CD8-positive, alpha-beta memory T cell (primary cell): ENCODE data around the gene SRRT. TPM values are rescaled to one million over a fixed set of nuclear protein-coding genes. Genes with fewer than 3 reads are reported as not detected.

ENCODE experiments used
- CTCF ChIA-PET: fragments of 350-600 bp; sonication (Branson Sonifier 250); formaldehyde crosslinking; loops from one replicate; lab custom pipeline; 2021; ENCODE audit warnings: antibody characterized with exemption; lab: Charles Lee
- POLR2A ChIA-PET: fragments of 350-600 bp; sonication (Branson Sonifier 250); formaldehyde crosslinking; loops from one replicate; lab custom pipeline; 2021; ENCODE audit warnings: antibody characterized with exemption; lab: Charles Lee
- DNase-seq, 5 donors: peaks; one replicate each; pipeline versions ENCODE4 v3.0.0 to v3.0.0-alpha.2; 2020 to 2022; ENCODE audit warnings: mixed read lengths in 1 of 5
- H3K27ac ChIP-seq: one replicate; pipeline ENCODE4 v1.7.0; 2013; ENCODE audit warnings: low read depth, mild to moderate bottlenecking, low read length, moderate library complexity
- H3K27me3 ChIP-seq: 2 replicates; pipeline ENCODE4 v1.7.0; 2013; ENCODE audit warnings: low read length, mild to moderate bottlenecking; ENCODE audit not compliant: insufficient read depth, poor library complexity, severe bottlenecking
- H3K36me3 ChIP-seq: 2 replicates; pipeline ENCODE4 v1.7.0; 2013; ENCODE audit warnings: mild to moderate bottlenecking, low read length, moderate library complexity; ENCODE audit not compliant: insufficient read depth
- H3K4me1 ChIP-seq: 2 replicates; pipeline ENCODE4 v1.7.0; 2013; ENCODE audit warnings: mild to moderate bottlenecking, low read length, moderate library complexity; ENCODE audit not compliant: insufficient read depth
- H3K4me3 ChIP-seq: 2 replicates; pipeline ENCODE4 v1.7.0; 2013; ENCODE audit warnings: mild to moderate bottlenecking, low read length
- H3K9me3 ChIP-seq: 2 replicates; pipeline ENCODE4 v1.7.0; 2013; ENCODE audit warnings: mild to moderate bottlenecking, low read length
- H3K27ac Mint-ChIP-seq, 8 donors: one replicate each; pipeline ENCODE4 v1.8.0; 2020 to 2021; ENCODE audit warnings: mixed read lengths in 8 of 8, mild to moderate bottlenecking in 6 of 8, inconsistent platforms in 3 of 8, moderate library complexity in 3 of 8
- H3K27me3 Mint-ChIP-seq, 2 donors: one replicate each; pipeline ENCODE4 v1.8.0; 2020 to 2021; ENCODE audit warnings: mixed read lengths in 2 of 2, mild to moderate bottlenecking in 1 of 2, moderate library complexity in 1 of 2
- H3K36me3 Mint-ChIP-seq, 3 donors: one replicate each; pipeline ENCODE4 v1.8.0; 2020 to 2021; ENCODE audit warnings: mixed read lengths in 3 of 3, inconsistent platforms in 1 of 3, mild to moderate bottlenecking in 1 of 3
- H3K4me1 Mint-ChIP-seq, 3 donors: one replicate each; pipeline ENCODE4 v1.8.0; 2020 to 2021; ENCODE audit warnings: mixed read lengths in 3 of 3, inconsistent platforms in 1 of 3, mild to moderate bottlenecking in 1 of 3
- H3K4me3 Mint-ChIP-seq, 7 donors: one replicate each; pipeline ENCODE4 v1.8.0; 2020 to 2021; ENCODE audit warnings: mixed read lengths in 7 of 7, mild to moderate bottlenecking in 6 of 7, moderate library complexity in 4 of 7, inconsistent platforms in 2 of 7
- H3K9me3 Mint-ChIP-seq, 5 donors: one replicate each; pipeline ENCODE4 v1.8.0; 2020 to 2022; ENCODE audit warnings: mixed read lengths in 5 of 5, mild to moderate bottlenecking in 3 of 5, moderate library complexity in 2 of 5, inconsistent platforms in 1 of 5
- polyA plus RNA-seq: library from polyadenylated mRNA; unstranded; fragments of 300-500 nt; fragmentation: Illumina TruSeq; gene quantifications from one replicate; pipeline ENCODE4 v1.2.3, GENCODE V29; 2021
- total RNA-seq, 2 experiments: library from RNA; stranded (reverse); gene quantifications; one replicate each; pipeline ENCODE4 v1.2.3, GENCODE V29; 2021

SRRT gene
- total and polyA plus RNA-seq, 3 experiments from 2014 or later = 90.7 to 290 (median 285) TPM

DNA sequence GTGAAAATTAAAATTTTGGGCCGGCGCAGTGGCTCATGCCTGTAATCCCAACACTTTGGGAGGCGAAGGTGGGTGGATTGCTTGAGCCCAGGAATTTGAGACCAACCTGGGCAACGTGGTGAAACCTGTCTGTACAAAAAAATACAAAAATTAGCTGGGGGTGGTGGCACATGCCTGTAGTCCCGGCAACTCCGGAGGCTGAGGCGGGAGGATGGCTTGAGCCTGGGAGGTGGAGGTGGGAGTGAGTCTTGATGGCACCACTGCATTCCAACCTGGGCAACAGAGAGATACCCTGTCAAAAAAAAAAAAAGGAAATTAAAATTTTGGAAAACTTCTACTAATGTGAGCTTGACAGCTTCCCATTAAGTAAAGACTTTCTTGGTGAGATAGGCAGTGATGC, 3.1 kb downstream of the SRRT start:
- peak overlapping the region in 5 of 7 donors; percentile 15 to 57 (median 32) for H3K4me3 Mint-ChIP-seq
- peak overlapping the region in 6 of 8 donors; percentile 28 to 69 (median 54) for H3K27ac Mint-ChIP-seq
- ChIA-PET POLR2A (interaction anchor here (4.3 kb wide), 1 partner anchor 10 kb away, joined by 102 read pairs; the partner anchor contains the start of gene UFSP1), CTCF (interaction anchor here (6.1 kb wide), 1 partner anchor 11 kb away, joined by 48 read pairs; the partner anchor contains the start of gene UFSP1)
- H3K4me1 Mint-ChIP-seq = peaks cover 48 to 64% (median 61%) of the 10 kb centered on the region in 3 donors
- H3K4me3 ChIP-seq = no peak overlapping the region
- H3K27ac ChIP-seq = no peak overlapping the region
- peaks cover 4 to 71% (median 13%) of the 10 kb centered on the region in 3 donors for H3K36me3 Mint-ChIP-seq
- peaks cover 29% of the 10 kb centered on the region for H3K4me1 ChIP-seq
- no peak for DNase-seq
- peaks cover 0 to 2% of the 10 kb centered on the region in 2 donors for H3K27me3 Mint-ChIP-seq
- H3K9me3 Mint-ChIP-seq = no peaks in the 10 kb centered on the region
- no peaks in the 10 kb centered on the region for H3K9me3 ChIP-seq
- no peaks in the 10 kb centered on the region for H3K27me3 ChIP-seq
- H3K36me3 ChIP-seq = peaks cover 25% of the 10 kb centered on the region

DNA sequence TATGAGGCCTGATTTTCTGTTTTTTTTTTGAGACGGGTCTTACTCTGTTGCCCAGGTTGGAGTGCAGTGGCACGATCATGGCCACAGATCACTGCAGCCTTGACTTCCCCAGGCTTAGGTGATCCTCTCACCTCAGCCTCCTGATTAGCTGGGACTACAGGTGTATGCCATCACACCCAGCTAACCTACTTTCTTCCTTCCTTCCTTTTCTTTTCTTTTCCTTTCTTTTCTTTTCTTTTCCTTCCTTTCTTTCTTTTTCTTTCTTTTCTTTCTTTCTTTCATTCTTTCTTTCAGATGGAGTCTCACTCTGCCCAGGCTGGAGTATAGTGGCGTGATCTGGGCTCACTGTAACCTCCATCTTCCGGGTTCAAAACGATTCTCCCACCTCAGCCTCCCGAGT, 3.8 kb downstream of the SRRT start:
- no peak overlapping the region for H3K27ac ChIP-seq
- Mint-ChIP-seq H3K4me1 (peaks cover 50 to 68% (median 61%) of the 10 kb centered on the region in 3 donors), H3K36me3 (peaks cover 4 to 75% (median 14%) of the 10 kb centered on the region in 3 donors), H3K27ac (peak overlapping the region in 6 of 8 donors; percentile 29 to 79 (median 67)), H3K27me3 (peaks cover 0 to 2% of the 10 kb centered on the region in 2 donors), H3K9me3 (no peaks in the 10 kb centered on the region), H3K4me3 (peak overlapping the region in 6 of 7 donors; percentile 1 to 63 (median 46))
- peaks cover 29% of the 10 kb centered on the region for H3K4me1 ChIP-seq
- H3K4me3 ChIP-seq = no peak overlapping the region
- H3K36me3 ChIP-seq = peaks cover 32% of the 10 kb centered on the region
- ChIA-PET POLR2A (interaction anchor here (4.3 kb wide), 1 partner anchor 9 kb away, joined by 102 read pairs; the partner anchor contains the start of gene UFSP1), CTCF (interaction anchor here (6.1 kb wide), 1 partner anchor 10 kb away, joined by 48 read pairs; the partner anchor contains the start of gene UFSP1)
- no peaks in the 10 kb centered on the region for H3K27me3 ChIP-seq
- DNase-seq = no peak
- no peaks in the 10 kb centered on the region for H3K9me3 ChIP-seq

DNA sequence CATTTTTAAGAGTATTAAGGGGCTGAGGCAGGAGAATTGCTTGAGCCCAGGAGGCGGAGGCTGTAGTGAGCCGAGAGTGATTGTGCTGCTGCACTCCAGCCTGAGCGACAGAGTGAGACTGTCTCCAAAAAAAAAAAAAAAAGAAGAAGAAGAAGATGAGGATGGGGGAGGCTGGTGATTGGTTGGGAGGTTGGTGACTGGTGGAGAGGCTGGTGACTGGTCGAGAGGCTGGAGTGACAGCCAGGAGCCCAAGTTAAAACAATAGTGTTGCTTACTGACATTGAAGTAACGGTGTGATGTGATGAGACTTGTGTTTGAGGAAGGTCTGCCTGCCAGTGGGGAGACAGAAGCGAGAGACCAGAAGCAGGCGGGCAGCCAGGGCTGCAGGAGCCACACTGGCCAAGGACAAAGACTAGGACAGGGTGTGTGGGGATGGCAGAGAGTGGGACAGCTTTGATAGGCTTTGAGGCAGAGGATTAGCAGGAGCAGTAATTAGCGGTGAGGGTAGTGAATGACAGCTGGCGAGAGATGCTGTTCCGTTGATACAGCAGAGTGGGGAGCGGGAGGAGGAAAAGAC, 4.9 kb downstream of the SRRT start:
- CTCF ChIA-PET = no interaction called here
- peaks cover 7 to 84% (median 14%) of the 10 kb centered on the region in 3 donors for H3K36me3 Mint-ChIP-seq

DNA sequence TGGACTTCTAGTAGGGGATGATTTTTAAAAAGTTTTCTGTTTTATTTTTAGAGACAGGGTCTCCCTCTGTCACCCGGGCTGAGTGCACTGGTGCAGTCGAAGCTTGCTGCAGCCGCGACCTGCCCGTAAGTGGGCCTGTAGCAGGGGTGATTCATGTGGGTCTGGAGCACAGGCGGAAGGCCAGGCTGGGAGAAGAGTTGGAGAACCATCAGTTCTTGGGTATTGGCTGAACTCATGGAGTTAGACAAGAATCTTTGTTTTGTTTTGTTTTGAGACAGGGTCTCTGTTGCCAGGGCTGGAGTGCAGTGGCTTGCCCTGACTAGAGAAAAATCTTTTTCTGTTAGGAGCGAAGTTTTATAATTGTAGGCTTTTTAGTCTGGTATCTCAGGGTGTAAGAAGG, 5.7 kb downstream of the SRRT start:
- peaks cover 13 to 86% (median 17%) of the 10 kb centered on the region in 3 donors for H3K36me3 Mint-ChIP-seq
- ChIA-PET CTCF (no interaction called here), POLR2A (interaction anchor here (0.9 kb wide), 1 partner anchor 13 kb away, joined by 3 read pairs; the partner anchor contains the start of gene TRIP6)
- DNase-seq = no peak
- Histone ChIP-seq H3K36me3 (peaks cover 51% of the 10 kb centered on the region), H3K27me3 (no peaks in the 10 kb centered on the region), H3K4me1 (peaks cover 20% of the 10 kb centered on the region), H3K9me3 (no peaks in the 10 kb centered on the region), H3K27ac (no peak overlapping the region), H3K4me3 (no peak overlapping the region)
- H3K4me3 Mint-ChIP-seq = no peak overlapping the region
- H3K27me3 Mint-ChIP-seq = peaks cover 0 to 2% of the 10 kb centered on the region in 2 donors
- H3K4me1 Mint-ChIP-seq = peaks cover 46 to 65% (median 64%) of the 10 kb centered on the region in 3 donors
- H3K9me3 Mint-ChIP-seq = no peaks in the 10 kb centered on the region
- peak overlapping the region in 3 of 8 donors; percentile 27 to 47 (median 44) for H3K27ac Mint-ChIP-seq

More for the DNA sequence above, 4.9 kb downstream of the SRRT start:
- H3K9me3 ChIP-seq = no peaks in the 10 kb centered on the region
- Mint-ChIP-seq H3K4me1 (peaks cover 46 to 64% (median 64%) of the 10 kb centered on the region in 3 donors), H3K27ac (peak overlapping the region in 6 of 8 donors; percentile 42 to 92 (median 51)), H3K27me3 (peaks cover 0 to 2% of the 10 kb centered on the region in 2 donors), H3K9me3 (no peaks in the 10 kb centered on the region), H3K4me3 (peak overlapping the region in 1 of 7 donors; percentile 16)
- DNase-seq = no peak
- H3K4me1 ChIP-seq = peaks cover 21% of the 10 kb centered on the region
- POLR2A ChIA-PET = interaction anchor here (0.6 to 0.9 kb wide), 2 partner anchors 12 to 451 kb away, joined by 3 to 6 read pairs; partner anchors contain the start of gene TRIP6
- peaks cover 42% of the 10 kb centered on the region for H3K36me3 ChIP-seq
- H3K27ac ChIP-seq = no peak overlapping the region
- H3K27me3 ChIP-seq = no peaks in the 10 kb centered on the region
- H3K4me3 ChIP-seq = no peak overlapping the region

DNA sequence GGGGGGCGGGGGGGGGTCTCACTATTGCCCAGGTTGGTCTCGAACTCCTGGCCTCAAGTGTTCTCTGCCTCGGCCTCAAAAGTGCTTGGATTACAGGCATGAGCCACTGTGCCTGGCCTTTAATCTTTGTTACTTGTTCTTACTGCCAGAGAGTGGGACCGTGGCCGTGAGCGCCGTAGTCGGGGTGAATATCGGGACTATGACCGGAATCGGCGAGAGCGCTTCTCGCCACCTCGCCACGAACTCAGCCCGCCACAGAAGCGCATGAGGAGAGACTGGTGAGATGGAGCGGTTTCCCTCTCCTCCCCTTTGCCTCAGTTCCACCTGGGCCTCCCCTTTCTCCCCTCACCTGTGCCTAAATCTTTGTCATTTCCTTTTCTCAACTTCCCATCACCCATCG, 6.2 kb downstream of the SRRT start:
- H3K4me1 Mint-ChIP-seq = peaks cover 45 to 66% (median 66%) of the 10 kb centered on the region in 3 donors
- ChIA-PET POLR2A (interaction anchor here (0.9 kb wide), 1 partner anchor 14 kb away, joined by 3 read pairs; the partner anchor contains the start of gene TRIP6), CTCF (no interaction called here)

DNA sequence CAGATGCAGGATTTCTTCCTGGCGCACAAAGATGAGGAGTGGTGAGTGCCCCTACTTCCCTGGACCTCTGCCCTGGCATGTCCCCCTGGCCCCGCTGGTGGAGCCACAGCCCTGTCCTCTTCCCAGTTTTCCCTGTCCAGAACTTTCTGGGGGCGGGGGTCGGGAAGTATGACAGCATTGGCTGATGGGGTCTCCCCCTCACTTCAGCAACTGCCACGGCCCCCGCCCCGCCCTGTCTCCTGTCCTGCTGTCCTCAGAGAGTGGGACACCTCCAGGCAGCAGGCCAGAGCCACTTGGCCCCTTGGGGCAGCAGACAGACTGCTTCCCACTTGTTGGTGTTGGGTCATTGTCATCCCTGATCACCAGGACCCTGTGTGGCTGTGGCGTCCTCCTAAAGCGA, 7.3 kb downstream of the SRRT start:
- H3K4me3 ChIP-seq = no peak overlapping the region
- Mint-ChIP-seq H3K27ac (peak overlapping the region in 3 of 8 donors; percentile 51 to 87 (median 51)), H3K36me3 (peaks cover 19 to 92% (median 23%) of the 10 kb centered on the region in 3 donors), H3K27me3 (peaks cover 0 to 2% of the 10 kb centered on the region in 2 donors), H3K4me1 (peaks cover 42 to 68% (median 67%) of the 10 kb centered on the region in 3 donors), H3K9me3 (no peaks in the 10 kb centered on the region), H3K4me3 (no peak overlapping the region)
- peak in 1 of 5 donors; percentile 37 for DNase-seq
- H3K9me3 ChIP-seq = no peaks in the 10 kb centered on the region
- H3K27me3 ChIP-seq = no peaks in the 10 kb centered on the region
- peaks cover 58% of the 10 kb centered on the region for H3K36me3 ChIP-seq
- no peak overlapping the region for H3K27ac ChIP-seq
- ChIA-PET POLR2A (no interaction called here), CTCF (no interaction called here)
- peaks cover 17% of the 10 kb centered on the region for H3K4me1 ChIP-seq

More for the DNA sequence above, 6.2 kb downstream of the SRRT start:
- peak overlapping the region in 1 of 7 donors; percentile 74 for H3K4me3 Mint-ChIP-seq
- peaks cover 17 to 89% (median 21%) of the 10 kb centered on the region in 3 donors for H3K36me3 Mint-ChIP-seq
- Histone ChIP-seq H3K27ac (no peak overlapping the region), H3K36me3 (peaks cover 56% of the 10 kb centered on the region), H3K4me3 (no peak overlapping the region), H3K4me1 (peaks cover 17% of the 10 kb centered on the region), H3K9me3 (no peaks in the 10 kb centered on the region), H3K27me3 (no peaks in the 10 kb centered on the region)
- H3K9me3 Mint-ChIP-seq = no peaks in the 10 kb centered on the region
- DNase-seq = no peak
- H3K27me3 Mint-ChIP-seq = peaks cover 0 to 2% of the 10 kb centered on the region in 2 donors
- H3K27ac Mint-ChIP-seq = peak overlapping the region in 4 of 8 donors; percentile 14 to 89 (median 66)

DNA sequence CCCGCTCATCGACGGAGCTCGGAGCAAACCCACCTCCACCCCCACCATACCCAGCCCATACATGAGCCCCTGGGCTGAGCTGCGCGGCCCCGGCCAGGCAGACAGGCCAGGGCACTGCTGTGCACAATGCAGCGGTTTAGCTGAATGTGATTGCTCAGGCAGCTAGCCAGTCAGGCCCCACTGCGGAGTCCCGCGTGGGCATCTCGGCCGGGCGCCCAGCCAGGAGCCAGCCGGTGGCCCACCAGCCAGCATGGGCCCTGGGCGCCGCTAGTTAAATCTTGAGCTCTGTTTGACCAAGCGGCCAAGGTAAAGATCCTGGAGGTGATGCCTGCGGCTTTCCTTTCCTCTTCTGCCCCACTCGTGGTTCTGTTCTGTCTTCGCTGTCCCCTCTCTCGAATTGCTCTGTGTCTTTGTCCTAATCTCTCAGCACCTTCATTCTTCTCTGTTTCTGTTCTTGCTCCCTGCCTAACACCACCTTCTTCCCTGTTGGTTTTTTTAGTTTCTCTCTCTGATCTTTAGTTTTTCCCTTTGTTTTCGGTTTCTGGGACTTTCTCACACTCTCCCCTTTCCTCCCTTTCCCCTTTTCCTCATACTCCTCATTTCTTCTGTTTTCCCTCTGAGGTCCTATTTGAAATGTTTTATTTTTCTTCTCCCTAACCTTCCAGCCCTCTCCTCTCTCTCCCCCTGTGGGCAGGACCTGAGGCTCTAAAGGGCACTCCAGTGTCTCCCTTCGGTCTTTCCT, 8.1 kb downstream of the SRRT start:
- H3K4me3 ChIP-seq = no peak overlapping the region
- H3K27ac Mint-ChIP-seq = peak overlapping the region in 6 of 8 donors; percentile 79 to 98 (median 87)
- peaks cover 61% of the 10 kb centered on the region for H3K36me3 ChIP-seq
- no peaks in the 10 kb centered on the region for H3K27me3 ChIP-seq
- peaks cover 24% of the 10 kb centered on the region for H3K4me1 ChIP-seq
- H3K9me3 ChIP-seq = no peaks in the 10 kb centered on the region
- peaks cover 0 to 2% of the 10 kb centered on the region in 2 donors for H3K27me3 Mint-ChIP-seq
- H3K4me1 Mint-ChIP-seq = peaks cover 48 to 71% (median 70%) of the 10 kb centered on the region in 3 donors
- ChIA-PET CTCF (no interaction called here), POLR2A (no interaction called here)
- DNase-seq = peak in 1 of 5 donors; percentile 41
- no peak overlapping the region for H3K27ac ChIP-seq
- peak overlapping the region in 1 of 7 donors; percentile 74 for H3K4me3 Mint-ChIP-seq
- H3K9me3 Mint-ChIP-seq = no peaks in the 10 kb centered on the region
- H3K36me3 Mint-ChIP-seq = peaks cover 25 to 94% (median 29%) of the 10 kb centered on the region in 3 donors
